ENCODE results near the gene NXNL1.
A peak's percentile ranks its signal among the peaks of the same experiment; 100 is the strongest.
"Not testable (repeated sequence)": the region's sequence is repeated elsewhere in the genome, so short reads cannot be mapped to it uniquely, and the experiment has no call there.

The NXNL1 gene

GRCh38 chr19:17503240-17503639 is 42.5 kb upstream of the NXNL1 start:
- H3K9me3 ChIP-seq (ENCODE audit: severe bottlenecking): no peaks in the 10 kb centered on the region
- peaks cover 8% of the 10 kb centered on the region for H3K36me3 ChIP-seq
- TF ChIP-seq CTCF (IDR thresholded peaks at IDR 0.05; ENCODE audit: low read depth, low read length): no peak
- no peak overlapping the region for H3K27ac ChIP-seq
- H3K27me3 ChIP-seq (ENCODE audit: insufficient read depth, low read depth, severe bottlenecking): no peaks in the 10 kb centered on the region
- no peak overlapping the region for H3K4me3 ChIP-seq (ENCODE audit: low read depth, low read length)
- no peak for DNase-seq

DNA sequence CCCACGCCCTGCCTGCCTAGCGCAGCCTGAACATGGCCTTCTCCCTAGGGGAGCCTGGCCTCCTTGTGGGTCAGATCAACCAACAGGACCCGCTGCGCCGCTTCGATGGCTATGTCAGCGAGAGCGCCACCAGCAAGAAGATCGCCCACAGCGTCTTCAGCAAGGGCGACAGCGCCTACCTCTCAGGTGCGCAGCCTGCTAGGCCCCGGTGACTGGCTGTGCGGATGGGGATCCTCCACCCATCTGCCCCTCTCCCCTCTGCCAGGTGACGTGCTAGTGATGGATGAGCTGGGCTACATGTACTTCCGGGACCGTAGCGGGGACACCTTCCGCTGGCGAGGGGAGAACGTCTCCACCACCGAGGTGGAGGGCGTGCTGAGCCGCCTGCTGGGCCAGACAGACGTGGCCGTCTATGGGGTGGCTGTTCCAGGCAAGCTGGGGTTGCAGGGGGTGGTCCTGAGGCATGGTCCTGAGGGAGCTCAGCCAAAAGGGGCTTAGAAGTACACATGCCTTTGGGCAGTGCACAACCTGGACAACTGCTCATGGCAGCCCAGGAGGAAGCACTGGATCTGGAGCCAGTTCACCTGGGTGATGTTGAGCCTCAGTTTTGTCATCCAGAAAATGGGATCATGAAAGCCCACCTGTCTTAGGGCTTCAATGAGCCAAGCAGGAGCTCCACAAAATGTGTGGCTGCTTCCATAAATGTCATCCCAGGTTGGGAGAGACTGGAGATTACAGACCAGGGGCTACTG is 39.9 kb upstream of the NXNL1 start:
- H3K27ac ChIP-seq: no peak overlapping the region
- no peak for DNase-seq
- H3K36me3 ChIP-seq: peaks cover 13% of the 10 kb centered on the region
- no peaks in the 10 kb centered on the region for H3K27me3 ChIP-seq (ENCODE audit: insufficient read depth, low read depth, severe bottlenecking)
- TF ChIP-seq CTCF (IDR thresholded peaks at IDR 0.05; ENCODE audit: low read depth, low read length): no peak
- no peak overlapping the region for H3K4me3 ChIP-seq (ENCODE audit: low read depth, low read length)
- H3K9me3 ChIP-seq (ENCODE audit: severe bottlenecking): no peaks in the 10 kb centered on the region

DNA sequence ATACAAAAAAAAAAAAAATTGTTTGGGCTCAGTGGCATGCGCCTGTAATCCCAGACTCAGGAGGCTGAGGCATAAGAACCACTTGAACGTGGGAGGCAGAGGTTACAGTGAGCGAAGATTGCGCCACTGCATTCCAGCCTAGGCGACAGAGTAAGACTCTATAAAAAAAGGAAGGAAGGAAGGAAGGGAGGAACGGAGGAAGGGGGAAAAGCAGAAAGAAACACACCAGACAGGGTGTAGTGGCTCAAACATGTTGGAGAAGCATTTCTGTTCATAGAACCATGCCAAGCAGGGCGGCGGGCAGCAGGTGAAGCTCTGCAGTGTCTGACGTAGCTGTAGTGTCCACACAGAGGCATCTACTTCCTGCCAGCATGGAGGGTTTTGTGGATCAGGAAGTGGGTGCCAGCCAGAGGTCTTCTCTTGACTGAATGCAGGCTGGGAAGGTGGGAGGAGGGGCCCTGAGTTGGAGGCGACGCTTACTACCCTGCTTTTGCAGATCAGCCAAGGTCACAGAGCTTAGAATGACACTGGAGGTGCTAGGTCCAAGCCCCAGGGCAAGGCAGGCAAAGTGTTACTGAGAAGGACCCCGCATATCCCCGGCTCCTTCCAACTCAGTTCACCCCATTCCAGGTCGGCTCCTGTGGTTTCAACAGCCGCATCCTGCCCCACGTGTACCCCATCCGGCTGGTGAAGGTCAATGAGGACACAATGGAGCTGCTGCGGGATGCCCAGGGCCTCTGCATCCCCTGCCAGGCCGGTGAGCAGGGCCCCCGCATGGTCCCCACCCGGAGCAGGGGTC is 39.1 kb upstream of the NXNL1 start:
- no peak for TF ChIP-seq CTCF (IDR thresholded peaks at IDR 0.05; ENCODE audit: low read depth, low read length)
- H3K9me3 ChIP-seq (ENCODE audit: severe bottlenecking): no peaks in the 10 kb centered on the region
- H3K27me3 ChIP-seq (ENCODE audit: insufficient read depth, low read depth, severe bottlenecking): no peaks in the 10 kb centered on the region
- no peak overlapping the region for H3K4me3 ChIP-seq (ENCODE audit: low read depth, low read length)
- peaks cover 13% of the 10 kb centered on the region for H3K36me3 ChIP-seq
- peak; percentile 35 for DNase-seq
- peak overlapping the region; percentile 42 for H3K27ac ChIP-seq

- H3K4me3 ChIP-seq (ENCODE audit: low read depth, low read length); H3K9me3 ChIP-seq (ENCODE audit: severe bottlenecking); H3K27me3 ChIP-seq (ENCODE audit: insufficient read depth, low read depth, severe bottlenecking); H3K27ac ChIP-seq: not testable (repeated sequence)
- peaks cover 13% of the 10 kb centered on the region for H3K36me3 ChIP-seq
- DNase-seq: peak; percentile 69
- peak; percentile 54 for TF ChIP-seq CTCF (IDR thresholded peaks at IDR 0.05; ENCODE audit: low read depth, low read length)
Observed at GRCh38 chr19:17499025-17499424, 38.3 kb upstream of the NXNL1 start.

GRCh38 chr19:17497149-17497798 is 36.5 kb upstream of the NXNL1 start:
- H3K9me3 ChIP-seq (ENCODE audit: severe bottlenecking): no peaks in the 10 kb centered on the region
- no peaks in the 10 kb centered on the region for H3K27me3 ChIP-seq (ENCODE audit: insufficient read depth, low read depth, severe bottlenecking)
- no peak for DNase-seq
- H3K4me3 ChIP-seq (ENCODE audit: low read depth, low read length): no peak overlapping the region
- no peak for TF ChIP-seq CTCF (IDR thresholded peaks at IDR 0.05; ENCODE audit: low read depth, low read length)
- no peak overlapping the region for H3K27ac ChIP-seq
- H3K36me3 ChIP-seq: peaks cover 13% of the 10 kb centered on the region

Measured in WERI-Rb-1 (cell line).